GM12878 (cell line): Measurements from ENCODE around the gene PPP1R3E. TPM values are rescaled to one million over a fixed set of nuclear protein-coding genes. Genes with fewer than 3 reads are reported as not detected.

Experiments
- ATAC-seq: fragments of 200-7000 bp; cut with Tn5 transposase; 3 replicates; pipeline ENCODE4 v1.9.1; 2020; ENCODE audit warnings: mild to moderate bottlenecking, moderate library complexity
- BruUV-seq: library from RNA; stranded (reverse); fragments of 400-500 nt; replicated peaks from 2 replicates; lab custom pipeline; 2021; lab: Mats Ljungman, UMichigan
- CTCF ChIA-PET: fragments of 300-600 bp; sonication (Branson Sonifier 250); formaldehyde crosslinking; extraction: SDS; loops from one replicate; lab custom pipeline; 2021; ENCODE audit warnings: inconsistent platforms; lab: Yijun Ruan, JAX
- POLR2A ChIA-PET: fragments of 350-600 bp; formaldehyde crosslinking; extraction: SDS; loops from one replicate; lab custom pipeline; 2021; ENCODE audit warnings: inconsistent platforms; lab: Charles Lee
- RAD21 ChIA-PET: fragments of 300-600 bp; sonication (Branson Sonifier 250); formaldehyde crosslinking; loops from one replicate; lab custom pipeline; 2023; ENCODE audit warnings: antibody characterized with exemption; ENCODE audit not compliant: unreplicated experiment; lab: Charles Lee
- SMC1A ChIA-PET: fragments of 300-600 bp; sonication (Branson Sonifier 250); formaldehyde crosslinking; loops from one replicate; lab custom pipeline; 2023; ENCODE audit not compliant: unreplicated experiment, uncharacterized antibody; lab: Charles Lee
- DNase-seq: peaks from one replicate; pipeline ENCODE4 v3.0.0-alpha.2; 2011; ENCODE audit warnings: low read depth, low spot score
- FAIRE-seq: peaks from 3 replicates; lab custom pipeline; 2011; peaks lifted over from hg19 to GRCh38; lab: Jason Lieb, UNC
- H2AFZ ChIP-seq: 2 replicates; pipeline ENCODE4 v1.6.0; 2011; ENCODE audit warnings: low read depth, low read length, control low read depth; ENCODE audit not compliant: control insufficient read depth
- H3K27ac ChIP-seq: 2 replicates; pipeline ENCODE4 v1.5.1; 2011; ENCODE audit warnings: control low read depth; ENCODE audit not compliant: control insufficient read depth, insufficient read depth
- H3K27me3 ChIP-seq, 2 experiments: replicated peaks in 1 of 2; 2 replicates each; pipeline versions ENCODE4 v1.6.0 to v1.6.1; 2011; ENCODE audit warnings: low read length in 1 of 2; ENCODE audit not compliant: control insufficient read depth in 2 of 2, insufficient read depth in 2 of 2
- H3K36me3 ChIP-seq, 2 experiments: 2 replicates each; pipeline ENCODE4 v1.5.1; 2011; ENCODE audit warnings: low read length in 1 of 2; ENCODE audit not compliant: control insufficient read depth in 2 of 2, insufficient read depth in 2 of 2
- H3K4me1 ChIP-seq: 2 replicates; pipeline ENCODE4 v1.6.1; 2011; ENCODE audit warnings: mild to moderate bottlenecking, low read length, moderate library complexity, mixed read lengths; ENCODE audit not compliant: control insufficient read depth, insufficient read depth
- H3K4me2 ChIP-seq: 2 replicates; pipeline ENCODE4 v1.6.0; 2011; ENCODE audit warnings: control low read depth; ENCODE audit not compliant: control insufficient read depth, insufficient read depth
- H3K4me3 ChIP-seq: fragments of 200-600 bp; sonication (generic); 2 replicates; pipeline ENCODE4 v1.5.1; 2016
- H3K79me2 ChIP-seq: 2 replicates; pipeline ENCODE4 v1.6.0; 2011; ENCODE audit warnings: low read length; ENCODE audit not compliant: control insufficient read depth, insufficient read depth
- H3K9ac ChIP-seq: 2 replicates; pipeline ENCODE4 v1.8.0; 2011; ENCODE audit warnings: low read length, control low read depth, mixed read lengths; ENCODE audit not compliant: control insufficient read depth, insufficient read depth
- H3K9me3 ChIP-seq: replicated peaks from 3 replicates; pipeline ENCODE4 v1.5.1; 2011; ENCODE audit warnings: mild to moderate bottlenecking, low read length; ENCODE audit not compliant: control insufficient read depth, insufficient read depth
- H4K20me1 ChIP-seq: 2 replicates; pipeline ENCODE4 v1.6.0; 2011; ENCODE audit not compliant: control insufficient read depth, insufficient read depth
- ATF7 ChIP-seq: fragments of 450-650 bp; IDR thresholded peaks from 2 replicates; pipeline ENCODE4 v1.6.1; 2016; ENCODE audit warnings: low read depth, mild to moderate bottlenecking
- BCLAF1 ChIP-seq: fragments of 450-650 bp; IDR thresholded peaks from 2 replicates; pipeline ENCODE4 v1.6.1; 2017; ENCODE audit warnings: antibody characterized with exemption, mild to moderate bottlenecking, moderate library complexity
- CHD2 ChIP-seq: IDR thresholded peaks from 2 replicates; pipeline ENCODE4 v1.6.1; 2011; ENCODE audit warnings: low read depth, low read length, improper control_type of control experiment, borderline replicate concordance
- FOXM1 ChIP-seq: IDR thresholded peaks from 2 replicates; pipeline ENCODE4 v1.6.1; 2012; ENCODE audit warnings: low read depth, mild to moderate bottlenecking, inconsistent platforms, low read length, moderate library complexity
- JUNB ChIP-seq: IDR thresholded peaks from 2 replicates; pipeline ENCODE4 v1.6.1; 2016; ENCODE audit warnings: antibody characterized with exemption, mild to moderate bottlenecking
- MLLT1 ChIP-seq: fragments of 450-650 bp; IDR thresholded peaks from 2 replicates; pipeline ENCODE4 v1.6.1; 2016; ENCODE audit warnings: mild to moderate bottlenecking
- MTA2 ChIP-seq: fragments of 450-650 bp; IDR thresholded peaks from 2 replicates; pipeline ENCODE4 v1.6.1; 2016; ENCODE audit warnings: low read depth, mild to moderate bottlenecking, moderate library complexity
- NFYB ChIP-seq: IDR thresholded peaks from 2 replicates; pipeline ENCODE4 v1.6.1; 2011; ENCODE audit warnings: low read depth, mild to moderate bottlenecking, low read length, improper control_type of control experiment, moderate library complexity; ENCODE audit not compliant: insufficient read depth
- NR2C1 ChIP-seq: fragments of 450-650 bp; IDR thresholded peaks from 2 replicates; pipeline ENCODE4 v1.6.1; 2017; ENCODE audit warnings: antibody characterized with exemption, mild to moderate bottlenecking, moderate library complexity
- RELA ChIP-seq: fragments of 450-650 bp; IDR thresholded peaks from 2 replicates; pipeline ENCODE4 v1.8.0; 2014; ENCODE audit warnings: borderline replicate concordance; ENCODE audit not compliant: partially characterized antibody
- SUPT20H ChIP-seq: IDR thresholded peaks from 2 replicates; pipeline ENCODE4 v1.6.1; 2011; ENCODE audit warnings: low read depth, mild to moderate bottlenecking, low read length, moderate library complexity, borderline replicate concordance; ENCODE audit not compliant: control insufficient read depth
- ZBED1 ChIP-seq: IDR thresholded peaks from 2 replicates; pipeline ENCODE4 v1.6.1; 2016; ENCODE audit warnings: borderline replicate concordance
- ZNF24 ChIP-seq: fragments of 450-650 bp; IDR thresholded peaks from 2 replicates; pipeline ENCODE4 v1.6.1; 2017; ENCODE audit warnings: antibody characterized with exemption, mild to moderate bottlenecking
- ZNF274 ChIP-seq: IDR thresholded peaks from one replicate; pipeline ENCODE4 v1.8.0; 2011; ENCODE audit not compliant: insufficient read length, insufficient read depth
- WGBS: methylation state at CpG from one replicate; pipeline ENCODE4 v1.1.6; 2016; ENCODE audit warnings: low lambda C conversion rate; ENCODE audit not compliant: insufficient replicate concordance, insufficient coverage; ENCODE audit errors: missing lambda C conversion rate; 5-methylcytosine and 5-hydroxymethylcytosine counted together
- in situ Hi-C: fragments of 300-500 bp; cut with MboI; formaldehyde crosslinking; loops from 9 replicates; pipeline ENCODE4 v1.14.3; 2018; ENCODE audit warnings: mixed read lengths
- intact Hi-C: fragments of 100-400 bp; cut with micrococcal nuclease; formaldehyde crosslinking; loops from one replicate; pipeline ENCODE4 v1.14.2; 2022; ENCODE audit not compliant: unreplicated experiment
- polyA plus RNA-seq, 11 experiments: library from polyadenylated mRNA; depleted of rRNA in 4 of 11; unstranded in 6 of 11; stranded (reverse) in 5 of 11; fragments of >200 nt; fragmentation: Nextera tagmentation in 4 of 11; fragmentation: Illumina TruSeq in 1 of 11; extraction: Ambion mirVana in 4 of 11; extraction: Trizol in 1 of 11; gene quantifications; 1 replicate in 1 of 11; 2 replicates in 10 of 11; pipeline versions ENCODE4 v1.2.1 to v1.2.3, GENCODE V29; 2011 to 2016; ENCODE audit warnings: inconsistent platforms in 2 of 11, missing spikeins in 2 of 11, low read depth in 1 of 11
- total RNA-seq, 4 experiments: library from RNA; depleted of rRNA in 3 of 4; stranded (reverse); fragments of >200 nt in 3 of 4; fragmentation: Illumina TruSeq in 1 of 4; extraction: Trizol in 1 of 4; gene quantifications; 2 replicates each; pipeline versions ENCODE4 v1.2.1 to v1.2.3, GENCODE V29; 2013 to 2021

PPP1R3E gene
- total and polyA plus RNA-seq, 10 of the 15 experiments (the other 5 are each of a cell fraction or from before 2014, with no cell fraction given) = 4.6 to 26.4 (median 7.1) TPM

GRCh38 chr14:23349156-23349845 is 46.6 kb upstream of the PPP1R3E start:
- ChIA-PET CTCF (no interaction called here), POLR2A (no interaction called here), SMC1A (no interaction called here), RAD21 (no interaction called here)
- ATAC-seq (no peak), FAIRE-seq (no peak), DNase-seq (no peak)
- TF ChIP-seq ATF7 (no peak), MTA2 (no peak), ZBED1 (no peak), SUPT20H (no peak), MLLT1 (no peak), CHD2 (no peak), BCLAF1 (no peak), JUNB (no peak), RELA (no peak), NFYB (no peak), FOXM1 (no peak), NR2C1 (no peak), ZNF24 (no peak), ZNF274 (no peak)
- no peak overlapping the region for H3K27ac ChIP-seq
- intact Hi-C loops = no loop called here
- BruUV-seq = no TSS peak
- H2AFZ ChIP-seq = no peak overlapping the region
- no peaks in the 10 kb centered on the region for H3K36me3 ChIP-seq
- H4K20me1 ChIP-seq = no peaks in the 10 kb centered on the region
- no peaks in the 10 kb centered on the region for H3K4me1 ChIP-seq
- H3K79me2 ChIP-seq = no peaks in the 10 kb centered on the region
- no peak overlapping the region for H3K9ac ChIP-seq
- no peak overlapping the region for H3K4me2 ChIP-seq
- in situ Hi-C loops = no loop called here
- WGBS = 39% methylated on average over 8 of the region's 8 CpGs
- H3K27me3 ChIP-seq = peaks cover 7 to 9% of the 10 kb centered on the region in 2 experiments
- H3K9me3 ChIP-seq = no peaks in the 10 kb centered on the region
- H3K4me3 ChIP-seq = no peak overlapping the region
